HG03066 (cell line): ENCODE data around the gene PFDN4.

Experiments used
- ATAC-seq: cut with Tn5 transposase; IDR thresholded peaks from one replicate; pipeline ENCODE4 v1.9.1; 2021; ENCODE audit warnings: low read depth; ENCODE audit not compliant: unreplicated experiment

The PFDN4 gene

GRCh38 chr20:54172856-54173652 lies 34.8 kb upstream of the PFDN4 start:
- ATAC-seq = no peak

- ATAC-seq = no peak
Observed at GRCh38 chr20:54173653-54174456, 34.0 kb upstream of the PFDN4 start, which contains the start of gene CYP24A1. CYP24A1 (minus strand) TSS chr20:54173986; CDS start chr20:54173579, 407 bp downstream.

GRCh38 chr20:54174457-54175175 lies 33.3 kb upstream of the PFDN4 start:
- no peak for ATAC-seq

GRCh38 chr20:54176610-54177009 lies 31.3 kb upstream of the PFDN4 start:
- ATAC-seq = no peak

- no peak for ATAC-seq
Observed at GRCh38 chr20:54177378-54177777, 30.5 kb upstream of the PFDN4 start.

- ATAC-seq = no peak
Observed at GRCh38 chr20:54178256-54178655, 29.6 kb upstream of the PFDN4 start.

- no peak for ATAC-seq
Observed at GRCh38 chr20:54179946-54180345, 27.9 kb upstream of the PFDN4 start.

- no peak for ATAC-seq
Observed at GRCh38 chr20:54180931-54181330, 27.0 kb upstream of the PFDN4 start.

- no peak for ATAC-seq
Observed at GRCh38 chr20:54184071-54184470, 23.8 kb upstream of the PFDN4 start.

GRCh38 chr20:54184904-54185626 lies 22.8 kb upstream of the PFDN4 start:
- ATAC-seq = no peak

GRCh38 chr20:54188132-54188849 lies 19.6 kb upstream of the PFDN4 start:
- no peak for ATAC-seq

GRCh38 chr20:54189630-54190029 lies 18.3 kb upstream of the PFDN4 start:
- no peak for ATAC-seq

- ATAC-seq = no peak
Observed at GRCh38 chr20:54190217-54190616, 17.7 kb upstream of the PFDN4 start.

GRCh38 chr20:54193817-54194216 lies 14.1 kb upstream of the PFDN4 start:
- ATAC-seq = no peak

- ATAC-seq = no peak
Observed at GRCh38 chr20:54194724-54195438, 13.0 kb upstream of the PFDN4 start.

GRCh38 chr20:54195483-54196472 lies 12.1 kb upstream of the PFDN4 start:
- ATAC-seq = no peak

GRCh38 chr20:54197621-54198604 lies 10.0 kb upstream of the PFDN4 start:
- no peak for ATAC-seq
